NK-92 (cell line): ENCODE measurements around the gene SCAP.

Experiments
- DNase-seq: peaks from one replicate; lab custom pipeline; 2025; ENCODE audit not compliant: unreplicated experiment; lab: John Stamatoyannopoulos, UW

Gene SCAP

GRCh38 chr3:47414666-47415587 is 60.8 kb downstream of the SCAP start:
- no peak for DNase-seq

- DNase-seq = no peak
These were observed 61.6 kb downstream of the SCAP start for GRCh38 chr3:47414161-47414564.

- no peak for DNase-seq
These were observed 62.0 kb downstream of the SCAP start for GRCh38 chr3:47413751-47414150.

GRCh38 chr3:47412842-47413520 is 62.8 kb downstream of the SCAP start:
- DNase-seq = no peak

- no peak for DNase-seq
These were observed 63.3 kb downstream of the SCAP start for GRCh38 chr3:47412453-47412756.

GRCh38 chr3:47411696-47412452 is 63.9 kb downstream of the SCAP start:
- no peak for DNase-seq

- no peak for DNase-seq
These were observed 64.7 kb downstream of the SCAP start for GRCh38 chr3:47410801-47411646.

GRCh38 chr3:47410417-47410720 is 65.4 kb downstream of the SCAP start:
- DNase-seq = no peak

- DNase-seq = no peak
These were observed 65.9 kb downstream of the SCAP start for GRCh38 chr3:47409688-47410416.

GRCh38 chr3:47409284-47409683 is 66.5 kb downstream of the SCAP start:
- DNase-seq = no peak

- no peak for DNase-seq
These were observed 66.9 kb downstream of the SCAP start for GRCh38 chr3:47408839-47409229.

GRCh38 chr3:47407896-47408838 is 67.6 kb downstream of the SCAP start:
- DNase-seq = no peak

GRCh38 chr3:47407237-47407636 is 68.5 kb downstream of the SCAP start:
- DNase-seq = no peak

- DNase-seq = no peak
These were observed 69.0 kb downstream of the SCAP start for GRCh38 chr3:47406762-47407149.

- DNase-seq = no peak
These were observed 69.7 kb downstream of the SCAP start for GRCh38 chr3:47405820-47406761.

GRCh38 chr3:47404955-47405790 is 70.6 kb downstream of the SCAP start:
- DNase-seq = no peak

- no peak for DNase-seq
These were observed 71.3 kb downstream of the SCAP start for GRCh38 chr3:47404431-47404876.
